GM18519 (cell line): ENCODE measurements around the gene PPT2.

ENCODE experiments used
- ATAC-seq: cut with Tn5 transposase; IDR thresholded peaks from one replicate; pipeline ENCODE4 v1.9.1; 2021; ENCODE audit warnings: mild to moderate bottlenecking, moderate library complexity; ENCODE audit not compliant: unreplicated experiment, low FRiP score

The PPT2 gene, protein sequence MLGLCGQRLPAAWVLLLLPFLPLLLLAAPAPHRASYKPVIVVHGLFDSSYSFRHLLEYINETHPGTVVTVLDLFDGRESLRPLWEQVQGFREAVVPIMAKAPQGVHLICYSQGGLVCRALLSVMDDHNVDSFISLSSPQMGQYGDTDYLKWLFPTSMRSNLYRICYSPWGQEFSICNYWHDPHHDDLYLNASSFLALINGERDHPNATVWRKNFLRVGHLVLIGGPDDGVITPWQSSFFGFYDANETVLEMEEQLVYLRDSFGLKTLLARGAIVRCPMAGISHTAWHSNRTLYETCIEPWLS

DNA sequence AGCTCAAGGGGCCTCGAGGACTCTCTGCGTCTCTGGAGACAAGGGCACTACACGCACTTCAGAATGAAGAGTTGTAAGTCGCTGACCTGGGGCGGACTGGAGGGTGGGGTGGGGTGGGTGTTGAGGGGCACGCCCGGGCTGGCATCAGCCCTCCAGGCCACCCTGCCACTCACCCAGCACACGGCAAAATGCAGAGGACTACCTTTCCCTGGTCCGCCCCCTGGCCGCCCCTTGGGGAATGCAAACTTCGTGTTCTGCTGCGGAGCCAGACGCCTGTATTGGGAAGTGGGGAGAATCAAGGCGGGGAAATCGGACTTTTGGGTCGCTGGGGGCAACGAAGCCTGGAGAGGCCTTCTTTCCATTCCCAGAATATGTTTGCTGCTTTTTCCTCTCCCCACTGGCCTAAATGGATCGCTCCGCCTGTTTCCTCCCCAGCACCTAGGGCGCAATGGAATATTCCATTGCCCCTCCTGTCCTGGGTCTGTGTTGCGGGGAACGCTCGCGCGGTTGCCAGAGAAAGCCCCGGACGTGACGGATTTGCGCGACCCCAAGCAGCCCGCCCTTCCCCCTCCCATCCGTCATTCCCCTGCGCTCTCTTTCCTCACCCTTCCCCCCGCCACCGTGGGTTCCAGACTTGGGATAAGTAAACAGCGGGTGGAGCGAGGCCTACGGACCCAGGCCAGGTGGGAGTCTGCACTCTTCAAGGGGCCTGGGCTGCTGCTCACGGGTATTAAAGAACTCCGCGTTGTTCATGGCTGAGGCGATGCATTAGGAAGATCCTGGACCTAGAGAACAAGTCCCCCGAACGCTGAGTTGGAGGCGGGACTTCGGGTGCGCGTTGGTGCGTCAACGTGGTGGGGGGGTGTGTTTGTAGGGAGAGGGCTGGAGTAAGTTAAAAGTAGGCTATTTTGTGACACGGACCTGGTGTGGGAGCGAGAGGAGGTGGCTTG, at the start of gene PPT2:
Gene PPT2 (plus strand): TSS at position 578 of the 950 bp plus-strand sequence. CDS start 454 bp downstream, outside the sequence.
- no peak for ATAC-seq

DNA sequence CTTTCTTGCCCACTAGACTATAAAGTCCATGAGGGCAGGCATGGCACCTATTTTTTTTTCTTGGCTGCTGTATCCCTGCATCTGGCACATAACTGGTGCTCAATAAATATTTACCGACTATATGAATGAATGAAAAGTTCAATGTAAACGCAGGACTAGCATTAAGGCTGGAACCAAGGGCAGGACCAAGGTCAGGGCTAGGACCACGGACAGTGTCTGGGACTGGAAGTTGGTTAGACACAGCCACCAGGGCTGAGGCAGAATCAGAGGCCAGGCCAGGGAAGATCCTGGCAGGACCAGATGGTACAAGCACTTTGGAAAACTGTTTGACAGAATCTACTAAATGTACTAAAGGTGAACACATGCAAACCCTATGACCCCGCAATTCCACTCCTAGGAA, 48.5 kb upstream of the PPT2 start:
- ATAC-seq = no peak

DNA sequence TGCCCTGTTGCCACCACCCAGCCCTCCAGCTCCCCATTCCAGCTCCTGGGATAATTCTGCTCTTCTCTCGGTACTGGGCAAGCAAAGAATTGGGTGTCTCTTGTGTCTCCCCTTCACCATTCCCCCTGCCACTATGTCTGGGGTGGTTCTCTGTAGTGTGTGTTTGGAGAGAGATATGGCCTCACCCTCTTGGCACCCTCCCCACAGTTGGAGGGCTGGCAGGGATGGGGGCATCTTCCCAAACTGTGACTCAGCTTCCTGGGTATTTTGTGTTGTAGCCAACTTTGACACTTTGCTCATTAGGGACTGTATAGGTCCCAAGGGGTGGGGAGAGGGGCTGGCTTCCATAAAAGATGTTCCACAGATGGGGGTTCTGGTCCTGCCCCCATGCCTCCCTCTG, 46.5 kb upstream of the PPT2 start:
- ATAC-seq = no peak

DNA sequence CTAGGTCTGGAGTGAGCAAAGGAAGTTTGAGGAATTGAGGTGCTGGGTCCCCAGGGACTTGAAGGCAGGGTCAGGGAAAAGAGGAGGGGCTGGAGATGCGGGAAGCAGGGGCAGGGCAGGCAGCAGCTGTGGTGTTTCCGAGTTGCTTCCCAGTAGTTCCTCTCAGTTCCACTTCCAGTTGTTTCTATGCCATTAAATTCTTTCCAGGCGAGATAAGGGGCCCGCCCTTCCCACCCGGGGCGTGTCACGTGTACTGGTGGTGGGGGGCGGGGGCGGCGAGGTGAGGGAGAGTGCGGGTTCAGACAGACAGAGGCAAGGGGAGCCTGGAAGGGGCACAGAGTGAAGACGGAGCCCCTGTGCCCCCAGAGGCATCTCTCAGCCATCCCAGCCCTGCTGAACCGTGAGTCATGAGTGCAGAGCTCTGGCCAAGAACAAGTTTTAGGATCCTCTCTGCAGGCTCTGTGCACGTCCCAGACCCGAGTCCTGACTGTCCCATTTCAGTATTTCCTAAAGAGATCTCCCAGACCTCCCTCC, 45.8 kb upstream of the PPT2 start:
- no peak for ATAC-seq

DNA sequence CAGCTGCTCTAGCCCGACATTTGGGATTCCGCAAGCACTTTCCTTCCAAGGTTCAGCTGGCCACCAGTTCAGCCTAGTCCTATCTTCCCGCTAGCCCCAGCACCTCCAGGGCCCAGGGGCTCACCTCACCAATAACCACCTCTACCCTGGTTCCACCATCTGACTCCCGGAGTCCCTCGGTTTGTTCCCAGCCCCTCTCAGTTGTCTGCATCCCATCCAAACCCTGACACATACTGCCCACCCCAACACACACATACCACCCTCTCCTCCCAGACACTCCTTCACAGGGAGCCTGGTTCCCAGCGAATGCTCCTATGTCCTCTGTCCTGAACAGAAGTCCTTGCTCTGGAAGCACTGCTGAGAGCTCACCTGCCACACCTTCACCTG, 45.2 kb upstream of the PPT2 start:
- no peak for ATAC-seq

- ATAC-seq = no peak
Observed at GRCh38 chr6:32109114-32109764, 44.7 kb upstream of the PPT2 start, which contains the start of gene TNXB. TNXB (minus strand) TSS chr6:32109338; CDS start chr6:32098198, 11,140 bp downstream.

GRCh38 chr6:32109765-32110160, 44.2 kb upstream of the PPT2 start:
- no peak for ATAC-seq

GRCh38 chr6:32110632-32111031, 43.3 kb upstream of the PPT2 start:
- no peak for ATAC-seq

DNA sequence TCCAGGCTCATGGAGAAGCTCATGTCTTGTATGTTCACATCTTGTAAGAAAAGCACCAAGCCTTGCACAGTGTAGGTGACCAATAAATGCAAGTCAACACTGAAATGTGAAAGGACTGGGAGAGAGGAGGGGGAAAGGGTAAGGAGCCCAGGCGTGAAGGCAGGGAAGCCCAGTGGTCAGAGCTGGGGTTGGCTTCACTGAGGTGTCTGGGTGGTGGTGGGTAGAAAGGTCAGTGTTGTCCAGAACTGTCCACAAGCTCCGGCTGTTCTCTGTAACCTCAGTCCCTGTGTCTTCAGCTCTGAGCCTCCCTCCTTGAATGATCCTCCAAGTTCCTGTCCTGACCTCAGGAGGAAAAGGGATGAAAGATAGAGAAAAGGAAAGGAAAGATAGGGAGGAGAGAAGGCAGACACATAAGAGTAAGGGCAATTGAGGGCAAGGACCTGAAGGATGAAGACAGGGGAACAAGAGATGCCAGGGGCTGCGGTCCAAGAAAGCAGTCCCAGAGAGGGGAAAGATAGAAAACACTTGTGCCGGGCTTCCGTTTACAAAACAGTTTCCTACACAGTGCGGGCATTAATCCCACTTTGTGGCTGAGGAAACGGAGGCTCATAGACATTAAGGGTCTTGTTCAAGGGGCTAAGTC, 42.4 kb upstream of the PPT2 start:
- no peak for ATAC-seq

DNA sequence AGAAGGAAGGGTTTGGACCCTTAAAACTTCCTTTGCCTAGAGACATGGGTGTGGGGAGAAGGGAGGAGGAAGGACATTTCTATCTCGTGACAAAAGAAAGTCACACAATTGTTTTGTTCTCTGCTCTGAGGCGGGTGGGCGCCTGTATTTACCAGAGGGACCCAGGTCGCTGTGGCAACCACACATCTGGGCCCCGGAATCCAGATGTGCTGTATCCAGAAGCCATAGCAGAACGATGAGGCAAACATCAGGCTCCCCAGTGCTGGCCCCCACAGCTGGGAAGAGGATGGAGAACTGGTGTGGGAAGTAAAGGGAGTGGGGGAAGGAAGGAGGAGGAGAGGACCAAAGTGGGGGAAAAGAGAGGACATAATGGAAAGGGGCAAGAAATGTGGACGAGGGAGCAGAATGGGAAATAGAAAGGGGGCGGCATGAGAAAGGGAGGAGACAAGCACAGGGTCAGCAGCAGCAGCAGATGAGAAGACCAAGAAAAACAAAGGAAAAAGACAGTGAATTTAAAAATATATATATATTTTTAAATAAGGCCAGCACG, 41.4 kb upstream of the PPT2 start:
- no peak for ATAC-seq

DNA sequence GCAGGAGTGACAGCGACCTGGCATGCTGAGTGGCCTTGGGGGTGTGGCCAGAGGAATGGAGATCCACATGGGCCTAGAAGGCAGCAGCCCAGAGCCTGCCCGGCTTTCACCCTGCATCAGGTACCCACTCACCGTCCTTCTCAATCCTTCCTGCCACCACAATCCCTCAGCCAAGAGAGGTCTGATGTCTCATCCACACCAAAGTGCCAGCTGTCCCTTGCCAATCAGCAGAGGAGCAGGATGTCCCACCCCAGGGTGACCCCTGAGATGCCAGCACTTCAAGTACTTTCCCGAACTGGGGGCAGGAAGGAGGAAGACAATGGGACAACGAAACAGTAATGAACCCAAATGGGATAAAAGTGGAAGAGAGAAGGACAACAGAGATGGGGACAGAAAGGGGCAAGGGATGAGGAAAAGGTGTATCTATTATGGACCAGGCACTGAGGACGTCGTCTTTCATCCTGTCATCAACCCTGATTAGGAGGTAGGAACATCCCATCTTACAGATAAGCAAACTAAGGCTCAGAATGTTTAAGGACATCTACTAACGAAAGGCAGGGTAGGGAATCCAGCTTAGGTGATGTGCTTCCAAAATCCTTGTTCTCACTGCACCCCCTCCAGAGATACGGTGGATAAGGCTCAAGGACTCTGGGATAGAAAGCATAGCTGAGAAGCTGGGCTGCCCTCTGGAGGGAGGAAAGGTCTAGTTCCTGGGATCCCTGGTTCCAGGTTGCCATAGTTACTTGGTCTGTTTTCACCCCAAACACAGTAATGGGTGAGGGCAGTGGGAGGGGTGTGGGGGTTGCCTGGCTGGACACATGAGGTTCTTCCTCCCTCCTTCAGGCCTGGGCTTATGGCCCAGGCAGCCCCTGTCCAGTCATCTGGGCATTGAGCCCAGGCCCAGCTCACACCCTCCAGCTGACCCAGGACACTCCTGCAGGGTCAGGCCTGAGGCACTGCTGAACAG, 40.3 kb upstream of the PPT2 start:
- ATAC-seq = no peak

DNA sequence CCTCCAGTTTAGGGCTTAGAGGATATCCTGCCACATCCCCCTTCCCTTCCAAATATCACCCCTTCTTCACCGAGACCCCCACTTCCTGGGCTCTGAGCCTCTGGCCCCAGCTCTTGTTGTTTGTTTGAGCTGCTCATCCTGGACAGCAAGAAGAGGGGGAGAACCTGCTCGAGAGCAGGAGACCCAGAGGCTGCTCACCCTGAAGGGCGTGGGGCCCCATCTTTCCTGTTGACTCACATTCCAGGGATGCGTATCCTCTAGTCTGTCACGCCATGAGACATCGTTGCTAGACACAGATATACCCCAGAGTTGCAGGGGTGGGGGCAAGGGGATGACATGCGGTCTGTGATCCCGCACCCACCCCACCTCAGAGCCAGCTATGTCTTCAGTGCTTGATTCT, 39.1 kb upstream of the PPT2 start:
- no peak for ATAC-seq

DNA sequence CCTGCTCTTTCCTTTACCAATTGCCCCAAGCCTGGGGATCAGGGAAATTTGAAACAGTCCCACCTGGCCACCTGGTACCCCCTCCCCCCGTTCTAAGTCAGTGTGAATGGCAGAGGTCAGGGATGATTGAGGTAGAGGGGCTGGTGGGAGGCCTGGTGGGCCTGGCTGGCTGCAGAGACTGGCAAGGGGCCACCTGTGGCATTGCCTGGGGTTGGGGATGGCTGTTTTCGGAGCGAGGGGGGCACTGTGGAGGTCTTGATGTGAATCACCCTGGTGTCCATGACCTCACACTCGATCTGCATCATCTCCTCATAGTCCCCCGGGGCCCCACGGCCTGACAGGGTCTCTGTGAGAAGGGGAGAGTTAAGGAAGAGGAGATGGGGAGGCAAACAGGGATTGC, 38.3 kb upstream of the PPT2 start:
- ATAC-seq = no peak

- ATAC-seq = no peak
Observed at GRCh38 chr6:32116674-32117073, 37.3 kb upstream of the PPT2 start.

DNA sequence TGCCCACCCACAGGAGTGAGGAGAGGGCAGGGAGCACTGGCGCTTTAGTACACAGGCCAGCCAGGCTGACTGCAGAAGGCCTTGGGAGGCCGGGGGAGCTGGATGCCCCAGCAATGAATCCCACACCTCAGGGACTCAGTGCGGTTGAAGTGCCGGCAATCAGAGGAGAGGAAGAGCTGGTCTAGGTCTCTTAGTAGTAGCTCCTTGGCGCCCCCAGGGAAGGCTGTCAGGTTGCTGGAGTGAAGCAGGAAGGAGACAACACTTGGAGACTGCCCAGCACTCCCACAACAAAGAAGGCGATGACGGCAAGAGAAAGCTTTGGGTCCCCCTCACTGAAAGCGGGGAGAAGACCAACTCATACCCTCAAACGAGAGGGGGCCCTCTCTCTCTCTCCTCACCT, 36.5 kb upstream of the PPT2 start:
- no peak for ATAC-seq

DNA sequence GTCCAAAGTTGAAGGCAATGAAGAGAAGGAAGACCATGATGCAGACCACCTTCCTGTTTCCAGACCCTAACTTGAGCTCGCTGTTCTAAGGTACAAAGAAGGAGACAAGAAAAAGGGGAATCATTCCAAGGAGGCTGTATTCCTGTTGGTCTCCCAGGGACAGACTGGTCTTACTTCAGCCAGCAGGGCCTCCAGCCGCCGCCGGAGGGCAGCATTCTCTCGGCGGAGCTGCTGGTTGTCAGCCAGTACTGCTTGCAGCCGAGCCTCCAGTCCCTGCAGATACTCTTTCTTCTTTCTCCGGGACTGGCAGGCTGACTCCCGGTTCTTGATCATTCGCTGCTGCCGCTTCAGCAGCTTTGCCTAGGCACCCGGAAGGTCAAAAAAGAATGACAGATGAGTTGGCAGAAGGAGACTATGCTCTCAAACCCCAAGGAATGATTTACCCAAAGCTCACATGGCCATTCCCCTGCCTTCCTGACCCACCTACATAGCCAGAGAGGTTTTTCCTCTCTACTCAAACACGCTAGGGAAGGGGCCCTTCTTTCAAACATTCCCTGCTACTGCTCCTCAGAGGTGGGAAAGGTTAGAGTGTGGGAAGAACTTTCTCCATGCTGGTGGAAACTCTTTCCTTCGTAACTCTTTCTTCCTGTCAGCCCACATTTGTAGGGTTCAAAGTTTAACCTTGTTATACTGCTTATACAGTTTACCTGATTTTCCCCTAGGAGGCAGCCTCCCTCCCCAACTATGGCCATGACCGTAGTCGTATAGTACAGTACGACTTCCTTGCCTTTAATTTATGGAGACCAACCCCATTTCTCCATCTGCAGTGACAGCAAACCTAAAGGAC, 34.9 kb upstream of the PPT2 start:
- no peak for ATAC-seq

GRCh38 chr6:32120573-32121059, 33.3 kb upstream of the PPT2 start:
- ATAC-seq = no peak

DNA sequence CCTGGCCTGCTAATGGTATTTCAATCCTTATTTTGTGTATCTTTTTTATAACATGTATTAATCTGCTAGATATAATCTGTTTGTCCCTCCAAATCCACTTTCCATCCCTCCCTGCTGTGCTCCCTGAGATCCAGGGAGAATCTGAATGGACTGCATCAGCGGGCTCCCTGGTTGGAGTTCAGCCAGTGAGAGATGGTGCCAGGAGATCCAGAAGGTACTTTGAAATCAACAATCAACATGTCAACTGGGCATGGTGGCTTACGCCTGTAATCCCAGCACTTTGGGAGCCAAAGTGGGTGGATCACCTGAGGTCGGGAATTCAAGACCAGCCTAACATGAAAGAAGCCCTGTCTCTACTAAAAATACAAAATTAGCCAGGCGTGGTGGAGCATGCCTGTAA, 30.3 kb upstream of the PPT2 start:
- ATAC-seq = no peak
